Activated CD8-positive, alpha-beta T cell treated with anti-CD3 and anti-CD28 coated beads for 36 hours (primary cell): ENCODE data around the gene MAT1A. TPM values are rescaled to one million over a fixed set of nuclear protein-coding genes. Genes with fewer than 3 reads are reported as not detected.

Source experiments
- ATAC-seq: fragments of 200-7000 bp; cut with Tn5 transposase; one replicate; pipeline ENCODE4 v1.10.0; 2021; ENCODE audit warnings: mild to moderate bottlenecking, moderate library complexity
- CTCF ChIA-PET: fragments of 350-600 bp; sonication (Branson Sonifier 250); formaldehyde crosslinking; loops from one replicate; lab custom pipeline; 2021; ENCODE audit warnings: antibody characterized with exemption; lab: Charles Lee
- POLR2A ChIA-PET: fragments of 350-600 bp; sonication (Branson Sonifier 250); formaldehyde crosslinking; loops from one replicate; lab custom pipeline; 2021; ENCODE audit warnings: antibody characterized with exemption; lab: Charles Lee
- DNase-seq: peaks from one replicate; pipeline ENCODE4 v3.0.0-alpha.2; 2020
- H3K27ac Mint-ChIP-seq: one replicate; pipeline ENCODE4 v1.8.0; 2021; ENCODE audit warnings: mild to moderate bottlenecking, mixed read lengths
- H3K27me3 Mint-ChIP-seq: one replicate; pipeline ENCODE4 v1.8.0; 2021; ENCODE audit warnings: mixed read lengths
- H3K36me3 Mint-ChIP-seq: one replicate; pipeline ENCODE4 v1.8.0; 2021; ENCODE audit warnings: low read depth, mixed read lengths
- H3K4me1 Mint-ChIP-seq: one replicate; pipeline ENCODE4 v1.8.0; 2021; ENCODE audit warnings: low read depth, mixed read lengths
- H3K4me3 Mint-ChIP-seq: one replicate; pipeline ENCODE4 v1.8.0; 2021; ENCODE audit warnings: mild to moderate bottlenecking, moderate library complexity, mixed read lengths
- H3K9me3 Mint-ChIP-seq: one replicate; pipeline ENCODE4 v1.8.0; 2021; ENCODE audit warnings: mixed read lengths
- CTCF ChIP-seq: fragments of 200-600 bp; IDR thresholded peaks from one replicate; pipeline ENCODE4 v1.8.0; 2022; ENCODE audit warnings: antibody characterized with exemption, mild to moderate bottlenecking
- intact Hi-C: fragments of 100-400 bp; cut with micrococcal nuclease; formaldehyde crosslinking; loops from one replicate; pipeline ENCODE4 v1.10.0; 2022
- total RNA-seq, 2 experiments: library from RNA; stranded (reverse); gene quantifications; one replicate each; pipeline ENCODE4 v1.2.3, GENCODE V29; 2021

The MAT1A gene
- not detected for total RNA-seq

GRCh38 chr10:80289451-80290287 lies at the start of gene MAT1A:
TSS of gene MAT1A (minus strand) at chr10:80289658. CDS start at chr10:80289423, 235 bp downstream.
- H3K36me3 Mint-ChIP-seq: no peaks in the 10 kb centered on the region
- ATAC-seq: no peak
- CTCF ChIA-PET: interaction anchor here (1.1 to 1.2 kb wide), 2 partner anchors 11 to 17 kb away, joined by 3 read pairs; no protein-coding TSS in a partner anchor

GRCh38 chr10:80333983-80334382 lies 44.5 kb upstream of the MAT1A start:
- H3K27ac Mint-ChIP-seq: no peak overlapping the region
- POLR2A ChIA-PET: no interaction called here

More at GRCh38 chr10:80289451-80290287, at the start of gene MAT1A:
- Mint-ChIP-seq H3K27ac (no peak within 1 kb of the TSS), H3K9me3 (no peaks in the 10 kb centered on the region), H3K4me1 (no peaks in the 10 kb centered on the region), H3K4me3 (no peak within 1 kb of the TSS), H3K27me3 (peaks cover 8% of the 10 kb centered on the region)
- intact Hi-C loops: no loop called here
- POLR2A ChIA-PET: no interaction called here
- DNase-seq: no peak
- TF ChIP-seq CTCF: no peak

GRCh38 chr10:80324891-80325364 lies 35.5 kb upstream of the MAT1A start:
- peaks cover 6% of the 10 kb centered on the region for H3K4me1 Mint-ChIP-seq
- DNase-seq: no peak
- ChIA-PET POLR2A (no interaction called here), CTCF (no interaction called here)
- no peak for ATAC-seq
- H3K9me3 Mint-ChIP-seq: no peaks in the 10 kb centered on the region
- H3K36me3 Mint-ChIP-seq: no peaks in the 10 kb centered on the region
- intact Hi-C loops: no loop called here
- no peak overlapping the region for H3K4me3 Mint-ChIP-seq
- no peaks in the 10 kb centered on the region for H3K27me3 Mint-ChIP-seq
- TF ChIP-seq CTCF: no peak
- H3K27ac Mint-ChIP-seq: no peak overlapping the region

More at GRCh38 chr10:80333983-80334382, 44.5 kb upstream of the MAT1A start:
- intact Hi-C loops: no loop called here
- DNase-seq (no peak), ATAC-seq (no peak)
- CTCF ChIA-PET: interaction anchor here (1.0 kb wide), 1 partner anchor 11 kb away, joined by 3 read pairs; no protein-coding TSS in a partner anchor
- no peaks in the 10 kb centered on the region for H3K9me3 Mint-ChIP-seq
- H3K27me3 Mint-ChIP-seq: peaks cover 6% of the 10 kb centered on the region
- no peak overlapping the region for H3K4me3 Mint-ChIP-seq
- no peaks in the 10 kb centered on the region for H3K36me3 Mint-ChIP-seq
- no peaks in the 10 kb centered on the region for H3K4me1 Mint-ChIP-seq
- no peak for TF ChIP-seq CTCF

- no peak overlapping the region for H3K27ac Mint-ChIP-seq
- POLR2A ChIA-PET: no interaction called here
- H3K27me3 Mint-ChIP-seq: no peaks in the 10 kb centered on the region
- H3K4me1 Mint-ChIP-seq: peaks cover 6% of the 10 kb centered on the region
- H3K4me3 Mint-ChIP-seq: no peak overlapping the region
- intact Hi-C loops: no loop called here
- DNase-seq (peak; percentile 4), ATAC-seq (no peak)
- H3K36me3 Mint-ChIP-seq: no peaks in the 10 kb centered on the region
- no peak for TF ChIP-seq CTCF
- H3K9me3 Mint-ChIP-seq: no peaks in the 10 kb centered on the region
- CTCF ChIA-PET: interaction anchor here (1.6 kb wide), 1 partner anchor 9 kb away, joined by 3 read pairs; no protein-coding TSS in a partner anchor
These were observed 34.6 kb upstream of the MAT1A start for GRCh38 chr10:80324086-80324485.

- Mint-ChIP-seq H3K27me3 (no peaks in the 10 kb centered on the region), H3K9me3 (no peaks in the 10 kb centered on the region), H3K36me3 (no peaks in the 10 kb centered on the region), H3K4me1 (peaks cover 6% of the 10 kb centered on the region), H3K27ac (no peak overlapping the region), H3K4me3 (no peak overlapping the region)
- TF ChIP-seq CTCF: no peak
- ATAC-seq (peak; percentile 27), DNase-seq (peak; percentile 4)
- intact Hi-C loops: no loop called here
- ChIA-PET CTCF (interaction anchor here (0.8 to 1.6 kb wide), 2 partner anchors 10 to 14 kb away, joined by 3 read pairs; no protein-coding TSS in a partner anchor), POLR2A (no interaction called here)
These were observed 33.9 kb upstream of the MAT1A start for GRCh38 chr10:80323311-80323710.
